ENCODE results near the gene GALNT17. TPM values are rescaled to one million over a fixed set of nuclear protein-coding genes. Genes with fewer than 3 reads are reported as not detected.
"Not testable (repeated sequence)": the region's sequence is repeated elsewhere in the genome, so short reads cannot be mapped to it uniquely, and the experiment has no call there.

The GALNT17 gene
- polyA plus RNA-seq, 3 donors = 3.3 to 5.7 (median 4.0) TPM

- DNase-seq (ENCODE audit: extremely low read depth in 1 of 11, low read depth in 9 of 11, low spot score in 4 of 11) = not testable (repeated sequence)
Observed at GRCh38 chr7:71262834-71263233, 130.9 kb downstream of the GALNT17 start.

- DNase-seq (ENCODE audit: extremely low read depth in 1 of 11, low read depth in 9 of 11, low spot score in 4 of 11) = no peak
Observed at GRCh38 chr7:71264005-71264404, 132.1 kb downstream of the GALNT17 start.

- DNase-seq (ENCODE audit: extremely low read depth in 1 of 11, low read depth in 9 of 11, low spot score in 4 of 11) = no peak
Observed at GRCh38 chr7:71266912-71267311, 135.0 kb downstream of the GALNT17 start.

- no peak for DNase-seq (ENCODE audit: extremely low read depth in 1 of 11, low read depth in 9 of 11, low spot score in 4 of 11)
Observed at GRCh38 chr7:71267734-71268469, 136.0 kb downstream of the GALNT17 start.

- no peak for DNase-seq (ENCODE audit: extremely low read depth in 1 of 11, low read depth in 9 of 11, low spot score in 4 of 11)
Observed at GRCh38 chr7:71270558-71270957, 138.6 kb downstream of the GALNT17 start.

- DNase-seq (ENCODE audit: extremely low read depth in 1 of 11, low read depth in 9 of 11, low spot score in 4 of 11) = no peak
Observed at GRCh38 chr7:71271203-71271602, 139.3 kb downstream of the GALNT17 start.

- DNase-seq (ENCODE audit: extremely low read depth in 1 of 11, low read depth in 9 of 11, low spot score in 4 of 11) = peak in 5 of 11 donors; percentile 16 to 38 (median 25)
Observed at GRCh38 chr7:71272509-71273490, 140.9 kb downstream of the GALNT17 start.

GRCh38 chr7:71278257-71278656 is 146.3 kb downstream of the GALNT17 start:
- DNase-seq (ENCODE audit: extremely low read depth in 1 of 11, low read depth in 9 of 11, low spot score in 4 of 11) = no peak

GRCh38 chr7:71281261-71281660 is 149.3 kb downstream of the GALNT17 start:
- no peak for DNase-seq (ENCODE audit: extremely low read depth in 1 of 11, low read depth in 9 of 11, low spot score in 4 of 11)

- DNase-seq (ENCODE audit: extremely low read depth in 1 of 11, low read depth in 9 of 11, low spot score in 4 of 11) = no peak
Observed at GRCh38 chr7:71283802-71284201, 151.9 kb downstream of the GALNT17 start.

- no peak for DNase-seq (ENCODE audit: extremely low read depth in 1 of 11, low read depth in 9 of 11, low spot score in 4 of 11)
Observed at GRCh38 chr7:71285571-71286145, 153.7 kb downstream of the GALNT17 start.

GRCh38 chr7:71286336-71286735 is 154.4 kb downstream of the GALNT17 start:
- DNase-seq (ENCODE audit: extremely low read depth in 1 of 11, low read depth in 9 of 11, low spot score in 4 of 11) = no peak

- peak in 2 of 11 donors; percentile 33 to 39 for DNase-seq (ENCODE audit: extremely low read depth in 1 of 11, low read depth in 9 of 11, low spot score in 4 of 11)
Observed at GRCh38 chr7:71286924-71287323, 155.0 kb downstream of the GALNT17 start.

GRCh38 chr7:71290452-71290851 is 158.5 kb downstream of the GALNT17 start:
- DNase-seq (ENCODE audit: extremely low read depth in 1 of 11, low read depth in 9 of 11, low spot score in 4 of 11) = no peak

GRCh38 chr7:71298378-71298777 is 166.4 kb downstream of the GALNT17 start:
- no peak for DNase-seq (ENCODE audit: extremely low read depth in 1 of 11, low read depth in 9 of 11, low spot score in 4 of 11)

GRCh38 chr7:71300086-71300485 is 168.1 kb downstream of the GALNT17 start:
- no peak for DNase-seq (ENCODE audit: extremely low read depth in 1 of 11, low read depth in 9 of 11, low spot score in 4 of 11)

- no peak for DNase-seq (ENCODE audit: extremely low read depth in 1 of 11, low read depth in 9 of 11, low spot score in 4 of 11)
Observed at GRCh38 chr7:71300603-71301002, 168.7 kb downstream of the GALNT17 start.

- no peak for DNase-seq (ENCODE audit: extremely low read depth in 1 of 11, low read depth in 9 of 11, low spot score in 4 of 11)
Observed at GRCh38 chr7:71301167-71301566, 169.2 kb downstream of the GALNT17 start.

- DNase-seq (ENCODE audit: extremely low read depth in 1 of 11, low read depth in 9 of 11, low spot score in 4 of 11) = peak in 6 of 11 donors; percentile 29 to 60 (median 48)
Observed at GRCh38 chr7:71303566-71303965, 171.6 kb downstream of the GALNT17 start.

- DNase-seq (ENCODE audit: extremely low read depth in 1 of 11, low read depth in 9 of 11, low spot score in 4 of 11) = peak in 2 of 11 donors; percentile 24 to 43
Observed at GRCh38 chr7:71308096-71308495, 176.2 kb downstream of the GALNT17 start.
